ENCODE data around the gene MPHOSPH9. TPM values are rescaled to one million over a fixed set of nuclear protein-coding genes. Genes with fewer than 3 reads are reported as not detected.
A peak's percentile ranks its signal among the peaks of the same experiment; 100 is the strongest.

The MPHOSPH9 gene
- total RNA-seq, 1 donor from 2014 or later, result 79.8 TPM

DNA sequence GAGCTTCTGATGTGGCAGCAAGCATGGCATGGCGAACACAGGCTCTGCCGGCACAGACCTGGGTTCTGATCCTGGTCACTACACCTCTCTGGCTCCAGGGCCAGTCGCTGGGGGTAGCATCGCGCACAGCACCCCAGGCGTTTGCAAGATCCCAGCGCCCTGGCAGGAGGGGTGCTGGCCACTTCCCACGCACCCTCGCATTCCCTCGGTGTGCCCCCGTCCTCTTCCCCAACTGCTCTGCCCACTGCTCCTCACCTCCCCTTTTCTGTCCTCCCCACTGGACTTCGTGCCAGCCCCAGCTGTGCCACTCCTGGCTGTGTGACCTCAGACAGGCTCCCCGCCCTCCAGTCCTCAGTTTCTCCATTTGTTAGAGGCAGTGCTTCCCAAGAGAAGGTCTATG is 35.9 kb upstream of the MPHOSPH9 start:
- Mint-ChIP-seq H3K4me1 (peaks cover 40% of the 10 kb centered on the region), H3K9me3 (no peaks in the 10 kb centered on the region), H3K27me3 (ENCODE audit: low read depth) (peaks cover 16% of the 10 kb centered on the region), H3K4me3 (peak overlapping the region; percentile 99), H3K27ac (ENCODE audit: unreplicated experiment) (peak overlapping the region; percentile 99), H3K36me3 (ENCODE audit: low read depth) (peaks cover 14% of the 10 kb centered on the region)
- TF ChIP-seq, protein P1, sequence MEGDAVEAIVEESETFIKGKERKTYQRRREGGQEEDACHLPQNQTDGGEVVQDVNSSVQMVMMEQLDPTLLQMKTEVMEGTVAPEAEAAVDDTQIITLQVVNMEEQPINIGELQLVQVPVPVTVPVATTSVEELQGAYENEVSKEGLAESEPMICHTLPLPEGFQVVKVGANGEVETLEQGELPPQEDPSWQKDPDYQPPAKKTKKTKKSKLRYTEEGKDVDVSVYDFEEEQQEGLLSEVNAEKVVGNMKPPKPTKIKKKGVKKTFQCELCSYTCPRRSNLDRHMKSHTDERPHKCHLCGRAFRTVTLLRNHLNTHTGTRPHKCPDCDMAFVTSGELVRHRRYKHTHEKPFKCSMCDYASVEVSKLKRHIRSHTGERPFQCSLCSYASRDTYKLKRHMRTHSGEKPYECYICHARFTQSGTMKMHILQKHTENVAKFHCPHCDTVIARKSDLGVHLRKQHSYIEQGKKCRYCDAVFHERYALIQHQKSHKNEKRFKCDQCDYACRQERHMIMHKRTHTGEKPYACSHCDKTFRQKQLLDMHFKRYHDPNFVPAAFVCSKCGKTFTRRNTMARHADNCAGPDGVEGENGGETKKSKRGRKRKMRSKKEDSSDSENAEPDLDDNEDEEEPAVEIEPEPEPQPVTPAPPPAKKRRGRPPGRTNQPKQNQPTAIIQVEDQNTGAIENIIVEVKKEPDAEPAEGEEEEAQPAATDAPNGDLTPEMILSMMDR (conservative IDR thresholded peaks at IDR 0.05), result no peak
- DNase-seq (ENCODE audit: low read depth, low spot score), result no peak

DNA sequence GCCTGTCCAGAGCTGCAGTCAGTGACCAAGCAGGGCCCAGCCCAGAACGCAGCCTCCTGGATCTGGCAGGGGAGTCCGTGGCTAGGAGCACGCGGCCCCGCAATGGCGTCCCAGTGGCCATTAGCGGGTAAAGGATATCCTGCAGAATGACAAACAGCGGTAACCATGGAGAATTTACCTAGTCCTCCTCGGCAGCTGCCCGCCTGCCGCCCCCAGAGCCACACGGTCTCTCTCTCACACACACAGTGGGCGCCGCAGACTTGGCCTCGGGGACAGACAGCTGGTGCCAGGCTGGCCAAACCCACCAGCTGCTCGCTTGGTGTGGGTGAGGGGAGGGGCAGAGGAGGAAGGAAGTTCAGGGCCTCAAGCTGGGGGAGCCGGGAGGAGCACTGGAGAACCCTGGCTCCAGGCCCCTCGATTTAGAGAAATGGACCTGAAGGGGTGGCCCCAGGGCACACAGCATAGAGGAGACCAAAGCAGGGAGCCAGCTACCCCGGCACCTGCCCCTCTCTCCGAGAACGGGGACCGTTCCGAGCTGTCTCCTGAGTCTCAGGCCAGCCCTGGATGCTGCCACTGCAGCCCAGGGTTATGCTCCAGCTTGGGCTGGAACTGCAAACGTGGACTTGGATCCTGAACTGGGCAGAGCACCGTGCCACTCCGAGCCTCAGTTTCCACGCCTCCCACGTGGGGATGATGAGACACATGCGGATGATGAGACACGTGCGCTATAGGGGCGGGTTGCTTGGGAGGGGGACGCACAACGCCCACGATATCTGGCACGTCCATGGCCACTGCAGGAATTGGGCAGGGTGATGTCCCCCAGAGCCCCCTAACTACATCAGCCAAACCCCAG is 35.3 kb upstream of the MPHOSPH9 start:
- H3K27me3 Mint-ChIP-seq (ENCODE audit: low read depth), result peaks cover 14% of the 10 kb centered on the region
- peaks cover 37% of the 10 kb centered on the region for H3K4me1 Mint-ChIP-seq
- no peak for DNase-seq (ENCODE audit: low read depth, low spot score)

DNA sequence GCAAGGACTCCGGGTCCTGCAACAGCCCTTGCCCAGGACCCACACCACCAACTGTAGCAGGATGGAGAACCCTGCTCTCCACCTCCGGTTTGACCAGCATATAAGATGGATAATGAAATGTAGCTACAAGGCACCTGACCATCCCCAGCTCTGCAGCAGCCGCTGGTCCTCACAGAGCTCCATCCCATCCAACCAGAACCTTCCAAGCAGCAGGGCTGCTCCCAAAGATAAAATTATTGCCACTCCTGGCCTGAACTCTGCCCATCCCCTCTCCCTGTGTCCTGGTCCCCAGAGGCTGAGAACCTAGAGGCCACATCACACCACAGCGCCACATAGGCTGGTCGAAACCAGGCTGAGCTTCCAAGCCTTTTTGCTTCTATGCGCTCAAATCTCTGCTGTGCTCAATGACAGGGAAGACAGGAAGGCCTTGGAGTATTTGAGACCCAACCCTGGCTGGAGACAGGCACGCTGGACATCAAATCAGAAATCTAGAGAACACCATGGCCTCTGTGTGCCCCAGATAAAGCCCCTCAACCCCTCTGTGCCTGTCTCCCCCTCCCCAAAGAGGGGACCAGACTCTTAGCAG is 34.5 kb upstream of the MPHOSPH9 start:
- peaks cover 12% of the 10 kb centered on the region for H3K36me3 Mint-ChIP-seq (ENCODE audit: low read depth)
- TF ChIP-seq, protein P1 (conservative IDR thresholded peaks at IDR 0.05), result no peak
- H3K27me3 Mint-ChIP-seq (ENCODE audit: low read depth), result peaks cover 8% of the 10 kb centered on the region
- no peaks in the 10 kb centered on the region for H3K9me3 Mint-ChIP-seq
- peaks cover 29% of the 10 kb centered on the region for H3K4me1 Mint-ChIP-seq
- no peak for DNase-seq (ENCODE audit: low read depth, low spot score)
- H3K27ac Mint-ChIP-seq (ENCODE audit: unreplicated experiment), result peak overlapping the region; percentile 87
- H3K4me3 Mint-ChIP-seq, result peak overlapping the region; percentile 99

More for the DNA sequence above, 35.3 kb upstream of the MPHOSPH9 start:
- Mint-ChIP-seq H3K4me3 (peak overlapping the region; percentile 99), H3K27ac (ENCODE audit: unreplicated experiment) (peak overlapping the region; percentile 88), H3K9me3 (no peaks in the 10 kb centered on the region), H3K36me3 (ENCODE audit: low read depth) (peaks cover 14% of the 10 kb centered on the region)
- TF ChIP-seq, protein P1 (conservative IDR thresholded peaks at IDR 0.05), result no peak

DNA sequence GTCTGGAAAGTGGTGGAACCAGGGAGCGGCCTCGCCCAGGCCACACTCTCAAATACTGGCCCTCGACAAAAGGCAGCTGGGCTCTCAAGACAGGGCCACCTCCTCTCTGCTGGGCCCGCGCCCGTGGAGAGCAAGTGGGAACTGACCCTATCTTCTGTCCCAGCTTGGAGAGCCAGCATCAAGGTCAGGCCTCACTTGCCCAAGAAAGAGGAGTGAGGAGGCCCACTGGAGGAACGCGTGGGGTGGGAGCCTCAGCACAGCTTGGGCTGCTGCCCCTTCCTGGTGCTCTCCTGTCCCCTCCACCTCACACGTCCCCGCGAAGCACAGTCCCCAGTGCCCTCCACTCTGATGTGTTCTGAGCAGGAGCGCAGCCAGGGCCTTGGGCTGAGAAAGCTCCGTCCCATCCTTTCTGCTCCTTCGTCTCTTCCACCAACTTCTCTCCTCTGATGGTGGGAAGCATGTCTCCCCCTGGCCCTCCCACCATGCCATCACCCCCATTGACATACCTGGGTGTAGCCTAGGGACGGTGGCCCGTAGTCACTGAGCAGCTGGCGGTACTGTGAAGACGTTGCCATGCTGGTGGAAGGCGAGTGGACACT is 33.8 kb upstream of the MPHOSPH9 start:
- H3K4me3 Mint-ChIP-seq, result peak overlapping the region; percentile 99
- peaks cover 17% of the 10 kb centered on the region for H3K36me3 Mint-ChIP-seq (ENCODE audit: low read depth)

More for the DNA sequence above, 33.8 kb upstream of the MPHOSPH9 start:
- peak overlapping the region; percentile 87 for H3K27ac Mint-ChIP-seq (ENCODE audit: unreplicated experiment)
- H3K4me1 Mint-ChIP-seq, result peaks cover 24% of the 10 kb centered on the region
- DNase-seq (ENCODE audit: low read depth, low spot score), result no peak
- peaks cover 8% of the 10 kb centered on the region for H3K27me3 Mint-ChIP-seq (ENCODE audit: low read depth)
- no peaks in the 10 kb centered on the region for H3K9me3 Mint-ChIP-seq
- TF ChIP-seq, protein P1 (conservative IDR thresholded peaks at IDR 0.05), result no peak
